T-helper 1 cell (primary cell): ENCODE data around the gene REXO1.
"Not testable (repeated sequence)": the region's sequence is repeated elsewhere in the genome, so short reads cannot be mapped to it uniquely, and the experiment has no call there.

Experiments used
- DNase-seq, 5 donors: peaks; one replicate each; pipeline ENCODE4 v3.0.0-alpha.2; 2012 to 2020

REXO1 gene

DNA sequence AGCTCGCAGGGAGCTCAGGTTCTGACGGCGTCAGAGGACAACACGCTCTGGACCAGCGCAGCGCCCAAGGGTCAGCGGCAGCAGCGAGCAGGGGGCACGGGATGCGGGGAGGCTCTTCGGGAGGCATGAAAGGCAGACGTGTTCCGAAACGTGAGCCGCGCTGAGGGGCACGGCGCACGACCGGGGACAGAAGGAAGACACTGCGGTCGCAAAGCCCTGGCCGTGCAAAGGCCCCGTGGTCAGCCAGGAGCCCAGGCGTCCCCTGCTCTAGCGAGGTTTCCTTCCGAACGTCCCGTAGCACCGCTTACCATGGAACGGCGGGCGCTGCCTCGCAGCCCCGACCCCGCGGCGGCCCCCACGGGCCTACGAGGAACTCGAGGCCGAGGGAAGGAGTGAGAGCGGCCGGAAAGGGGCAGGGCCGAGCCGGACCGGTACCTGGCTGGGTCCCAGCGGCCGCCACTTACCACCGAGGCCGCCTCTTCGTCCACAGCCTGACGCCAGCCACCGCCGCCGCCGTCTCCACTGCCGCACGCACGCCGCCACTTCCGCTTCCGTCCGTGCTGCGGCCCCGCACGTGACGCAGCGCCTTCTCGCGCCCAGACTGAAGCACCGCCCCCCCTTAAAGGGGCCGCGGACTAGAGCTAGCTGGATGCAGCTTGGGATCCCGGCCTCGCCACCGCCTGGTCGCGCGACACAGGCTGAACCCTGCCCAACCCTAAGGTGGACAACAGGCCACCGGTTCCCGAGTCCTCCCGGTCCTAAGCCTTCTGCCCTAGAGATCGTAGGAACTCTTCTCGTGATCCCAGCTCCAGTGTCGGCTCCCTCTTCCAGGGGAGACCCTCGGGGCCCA, 27.6 kb upstream of the REXO1 start:
- peak; percentile 76 to 94 (median 81) for DNase-seq

DNA sequence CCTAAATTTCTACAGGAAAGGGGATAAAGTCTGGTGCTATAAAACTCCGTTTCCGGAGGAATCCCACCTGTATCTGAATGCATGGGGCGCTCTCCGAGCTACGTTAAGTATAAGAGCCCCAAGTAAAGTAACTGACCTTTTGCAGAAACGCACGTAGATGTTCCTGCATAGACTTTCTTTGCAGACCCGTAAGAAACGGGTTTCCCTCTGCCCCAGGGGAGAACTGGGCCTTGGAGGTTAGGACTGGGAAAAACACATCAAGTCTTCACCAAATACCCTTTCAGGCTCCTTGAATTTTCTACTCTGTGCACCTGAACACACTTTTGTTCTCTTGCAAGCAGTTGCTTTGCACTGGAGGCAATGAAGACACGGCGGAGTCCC, 27.0 kb upstream of the REXO1 start:
- DNase-seq = not testable (repeated sequence)

DNA sequence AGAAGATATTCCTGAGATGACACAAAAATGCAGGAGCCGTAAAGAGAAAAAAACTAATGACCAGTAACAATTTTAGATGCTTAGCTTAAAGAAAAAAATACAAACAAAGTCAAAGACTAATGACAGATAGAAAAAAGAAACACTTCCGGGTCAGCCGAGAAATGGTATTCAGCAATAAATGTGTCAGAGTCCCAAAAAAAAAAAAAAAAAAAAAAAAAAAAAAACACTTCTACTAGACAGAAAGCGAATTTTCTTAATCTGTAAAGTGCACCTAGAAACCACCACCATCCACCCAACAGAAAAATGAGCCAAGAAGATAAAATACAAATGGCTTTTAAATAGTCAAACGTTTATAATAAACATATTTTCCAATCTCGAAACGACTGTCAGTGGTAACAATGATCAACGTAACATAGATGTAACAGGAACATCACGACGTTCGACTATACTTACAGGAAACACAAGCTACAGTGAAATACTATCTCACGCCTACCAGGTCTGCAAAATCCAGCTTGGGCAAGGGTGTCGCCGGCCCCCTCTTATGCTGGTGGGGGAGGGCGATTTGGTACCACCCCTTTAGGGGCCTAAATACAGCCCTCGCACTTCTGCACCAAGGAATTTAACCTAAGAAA, 26.4 kb upstream of the REXO1 start:
- peak in 1 of 5 donors; percentile 69 for DNase-seq

DNA sequence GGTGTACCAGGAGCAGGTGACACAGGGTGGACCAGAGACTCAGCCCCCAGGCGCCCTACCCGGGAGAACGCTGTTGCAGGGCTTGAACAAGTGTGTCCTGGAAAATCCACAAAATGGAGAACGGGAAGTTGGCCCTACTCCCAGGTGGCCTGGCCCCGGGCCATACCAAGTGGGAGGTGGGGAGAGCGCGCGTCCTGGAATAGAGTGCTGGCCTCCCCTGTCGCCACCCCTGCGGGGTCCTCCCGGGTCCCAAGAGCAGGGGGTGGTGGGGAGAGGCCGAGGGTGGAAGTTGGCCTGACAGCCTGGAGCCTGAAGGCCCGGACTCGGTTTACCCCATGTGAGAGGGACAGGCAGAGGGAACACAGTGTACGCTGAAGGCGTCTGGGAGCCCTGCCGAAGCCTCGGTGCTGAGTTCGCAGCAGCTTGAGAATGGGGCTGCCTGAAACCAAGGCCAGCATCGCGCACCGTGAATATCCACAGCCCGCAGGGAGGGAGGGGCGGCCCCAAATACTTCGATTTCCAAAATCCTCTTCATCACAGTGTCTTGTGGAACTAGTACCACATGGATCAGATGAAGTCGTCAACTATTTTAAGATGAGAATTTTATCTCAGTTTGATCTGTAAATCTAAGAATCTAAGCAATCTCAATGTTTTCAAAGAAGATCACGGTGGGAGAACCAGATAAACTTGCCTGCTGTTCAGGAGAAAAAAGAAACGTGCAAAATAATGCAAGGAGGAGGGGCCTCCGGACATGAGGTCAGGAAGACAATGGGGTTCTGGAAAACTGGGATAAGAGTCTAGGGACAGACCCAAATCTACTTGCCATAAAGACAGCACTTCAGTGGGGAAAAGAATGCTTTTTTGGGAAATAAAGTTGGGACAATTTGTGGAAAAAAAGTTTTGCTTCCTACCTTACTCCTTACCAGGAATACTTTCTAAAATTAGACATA, 25.5 kb upstream of the REXO1 start:
- no peak for DNase-seq

DNA sequence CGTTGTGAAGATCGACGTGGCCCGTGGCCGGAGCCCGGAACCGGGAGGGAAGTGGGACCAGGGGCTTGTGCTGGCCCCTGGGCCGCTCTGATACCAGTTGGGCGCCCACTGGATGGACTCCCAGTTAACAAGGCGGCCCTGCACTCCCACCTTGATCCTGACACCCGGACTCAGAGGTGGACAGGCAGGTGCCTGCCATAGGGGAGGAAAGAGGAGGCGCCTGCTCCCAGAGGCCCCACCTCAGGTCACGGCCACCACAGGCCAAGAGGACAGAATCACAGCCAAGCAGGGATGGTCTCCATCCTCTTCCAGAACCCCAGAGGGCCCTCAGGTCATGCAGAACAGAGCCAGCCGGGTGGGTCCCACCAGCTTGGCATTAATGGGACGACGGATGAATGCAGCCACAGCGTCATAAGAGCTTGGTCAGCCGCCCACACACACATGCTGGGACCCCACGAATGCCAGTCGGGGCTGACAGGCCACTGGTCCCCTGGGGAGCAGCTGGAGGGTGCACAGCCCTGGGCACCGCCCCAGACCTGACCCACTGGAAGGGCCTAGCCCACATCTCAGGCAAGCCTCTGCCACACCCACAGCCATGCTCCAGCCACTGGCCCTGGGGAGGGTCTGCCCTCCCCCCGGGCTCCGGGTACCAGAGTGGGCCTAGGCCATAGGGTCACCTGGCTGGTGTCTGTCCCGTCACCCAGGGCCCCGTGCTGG, 24.7 kb upstream of the REXO1 start:
- no peak for DNase-seq

DNA sequence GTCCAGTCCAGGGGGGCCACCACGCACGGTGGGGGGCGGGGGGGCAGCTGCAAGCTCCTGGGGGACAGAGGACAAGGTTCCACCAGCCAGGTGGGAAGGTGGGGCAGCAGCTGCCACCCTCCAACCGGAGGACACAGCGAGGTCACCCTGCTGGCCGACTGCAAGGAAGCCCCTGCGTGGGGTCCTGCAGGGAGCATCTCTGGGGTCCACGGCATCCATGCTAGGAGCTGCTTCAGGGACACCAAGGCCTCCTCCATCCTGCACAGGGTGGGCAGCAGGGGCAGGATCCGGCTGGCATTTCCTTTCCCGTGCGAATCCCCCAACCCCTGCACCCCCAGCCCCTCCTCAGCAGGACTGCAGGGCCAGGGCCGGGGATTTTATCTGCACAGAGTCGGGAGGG, 23.3 kb upstream of the REXO1 start:
- DNase-seq = no peak

DNA sequence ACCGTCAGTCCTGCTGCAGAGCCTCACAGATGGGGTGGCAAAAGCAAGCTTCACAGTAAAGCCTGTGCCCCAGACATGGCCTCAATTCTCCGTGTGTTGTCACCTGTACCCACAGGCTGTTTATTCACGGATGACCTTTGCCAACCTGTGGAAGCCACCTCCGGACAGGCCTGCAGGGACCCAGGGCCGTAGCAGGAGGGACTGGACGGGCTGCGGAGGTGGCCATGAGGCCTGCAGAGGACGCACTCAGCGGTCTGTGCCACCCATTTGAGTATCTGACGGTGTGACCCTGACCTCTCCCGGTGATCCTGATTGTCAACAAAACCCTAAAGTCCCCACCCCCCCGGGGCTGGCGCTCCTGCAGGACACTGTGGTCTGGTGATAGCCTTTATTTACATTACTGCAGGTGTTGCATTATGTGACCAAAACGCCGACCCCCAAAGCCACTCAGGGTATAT, 22.9 kb upstream of the REXO1 start:
- no peak for DNase-seq

DNA sequence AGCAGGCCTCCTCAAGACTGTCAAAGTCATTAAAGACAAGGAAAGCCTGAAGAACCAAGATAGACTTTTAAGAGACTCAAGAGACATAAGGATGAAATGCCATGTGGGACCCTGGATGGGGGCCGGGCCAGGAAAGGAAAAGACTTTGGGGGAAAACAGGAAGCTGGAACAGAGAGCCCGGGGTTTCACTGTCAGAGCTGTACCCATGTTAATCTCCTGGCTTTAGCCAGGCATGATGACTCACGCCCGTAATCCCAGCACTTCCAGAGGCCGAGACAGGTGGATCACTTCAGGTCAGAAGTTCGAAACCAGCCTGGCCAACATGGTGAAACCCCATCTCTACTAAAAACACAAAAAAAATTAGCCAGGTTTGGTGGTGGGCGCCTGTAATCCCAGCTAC, 20.7 kb upstream of the REXO1 start:
- no peak for DNase-seq

DNA sequence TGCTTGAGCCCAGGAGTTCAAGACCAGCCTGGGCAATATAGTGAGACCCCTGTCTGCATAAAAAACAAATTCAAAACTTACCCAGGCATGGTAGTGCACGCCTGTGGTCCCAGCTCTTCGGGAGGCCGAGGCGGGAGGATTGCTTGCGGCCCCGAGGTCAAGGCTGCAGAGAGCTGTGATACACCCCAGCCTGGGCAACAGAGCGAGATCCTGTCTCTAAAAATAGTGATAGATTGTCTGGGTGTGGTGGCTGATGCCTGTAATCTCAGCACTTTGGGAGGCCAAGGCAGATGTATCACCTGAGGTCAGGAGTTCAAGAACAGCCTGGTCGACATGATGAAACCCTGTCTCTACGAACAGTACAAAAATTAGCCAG, 19.1 kb upstream of the REXO1 start:
- no peak for DNase-seq

DNA sequence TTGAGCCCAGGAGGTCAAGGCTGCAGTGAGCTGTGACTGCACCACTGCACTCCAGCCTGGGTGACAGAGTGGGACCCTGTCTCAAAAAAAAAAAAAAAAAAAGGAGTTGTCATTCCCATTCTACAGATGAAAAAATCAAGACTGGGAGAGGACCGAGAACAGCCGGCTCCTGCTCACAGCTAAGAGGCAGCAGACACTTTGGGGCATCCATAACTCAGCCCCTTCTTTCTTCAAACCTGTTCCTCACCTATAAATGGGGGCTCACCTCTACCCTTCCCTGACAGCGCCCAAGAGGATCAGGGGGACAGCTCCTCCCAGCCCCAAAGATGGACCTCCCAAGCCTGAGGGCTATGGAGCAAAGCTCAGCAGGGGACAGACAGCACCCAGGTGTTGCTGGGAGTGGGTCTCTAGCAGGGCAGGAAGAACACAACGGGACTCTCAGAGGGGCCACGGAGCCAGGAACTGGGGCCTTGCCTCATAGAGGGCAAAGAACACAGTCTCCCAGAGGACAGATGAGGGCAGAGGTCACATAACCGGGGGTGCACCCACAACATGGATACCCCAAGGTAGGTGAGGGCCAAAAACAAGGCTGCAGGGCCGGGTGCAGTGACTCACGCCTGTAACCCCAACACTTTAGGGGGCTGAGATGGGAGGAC, 18.5 kb upstream of the REXO1 start:
- DNase-seq = no peak

DNA sequence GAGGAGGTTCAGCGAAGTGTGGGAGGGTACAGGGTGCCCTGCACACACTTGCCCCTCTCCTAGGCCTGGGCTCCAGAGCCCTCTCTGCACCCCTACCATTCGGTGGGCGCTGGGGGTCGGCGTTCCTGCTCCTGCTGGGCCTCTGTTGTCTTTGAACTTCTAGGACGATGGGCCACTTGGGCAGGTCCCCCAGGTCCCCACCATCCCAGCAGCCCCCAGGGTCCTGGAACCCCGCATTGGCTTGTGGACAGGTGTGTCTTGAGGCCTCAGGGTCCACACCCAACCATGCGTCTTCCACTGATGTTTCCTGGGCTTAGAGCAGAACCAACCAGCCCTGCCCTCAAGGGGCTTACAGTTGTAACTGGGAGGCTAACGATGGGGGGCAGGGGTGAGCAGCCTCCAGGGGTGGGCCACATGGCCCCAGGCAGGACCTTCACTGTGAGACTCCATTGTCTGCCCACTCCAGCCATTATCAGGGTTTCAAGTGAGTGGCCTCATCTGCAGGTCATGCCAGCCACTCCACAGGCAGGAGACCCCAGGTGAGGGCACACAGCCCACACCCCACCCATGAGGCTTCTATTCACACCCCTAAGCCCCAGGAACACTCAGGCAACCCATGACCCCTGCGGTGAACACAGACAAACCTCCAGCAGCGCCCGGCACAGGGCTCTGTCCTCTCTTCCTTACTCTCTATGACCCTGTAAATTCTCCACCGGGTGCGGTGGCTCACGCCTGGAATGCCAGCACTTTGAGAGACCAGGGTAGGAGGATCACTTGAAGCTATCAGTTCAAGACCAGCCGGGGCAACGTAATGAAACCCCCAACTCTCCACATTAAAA, 17.1 kb upstream of the REXO1 start:
- no peak for DNase-seq

DNA sequence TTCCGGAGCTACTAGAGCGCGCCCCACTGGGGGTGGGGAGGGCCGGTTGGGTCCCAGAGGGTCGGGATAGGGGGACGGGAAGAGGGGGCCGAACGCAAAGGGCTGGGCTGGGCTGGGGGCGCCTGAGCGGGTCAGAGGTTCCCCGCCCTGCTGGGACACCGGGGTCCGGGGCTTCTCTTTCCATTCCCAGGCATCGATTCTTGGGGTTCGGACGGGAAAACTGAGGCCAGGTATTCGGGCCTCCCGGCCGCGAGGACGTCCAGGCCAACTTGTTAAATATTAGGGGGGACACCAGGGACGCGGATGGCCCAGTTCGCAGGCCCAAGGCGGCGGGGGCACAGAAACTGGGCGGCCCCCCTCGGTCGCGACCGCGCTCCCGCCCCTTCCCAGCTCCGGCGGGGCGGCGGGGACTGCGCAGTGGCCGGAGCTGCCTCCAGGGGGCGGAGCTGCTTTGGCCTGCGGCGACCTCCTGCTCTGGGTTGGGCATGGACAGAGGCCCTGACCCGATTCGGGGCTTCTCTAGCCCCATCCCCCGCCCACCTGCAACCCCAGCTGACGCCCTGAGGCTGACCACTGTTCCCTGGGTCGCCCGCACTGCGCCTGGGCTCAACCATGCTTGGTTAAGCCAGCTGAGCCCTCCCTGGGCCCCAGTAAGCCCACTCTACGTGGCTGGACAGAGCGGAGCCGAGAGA, 16.3 kb upstream of the REXO1 start:
- peak in 2 of 5 donors; percentile 55 to 68 for DNase-seq

DNA sequence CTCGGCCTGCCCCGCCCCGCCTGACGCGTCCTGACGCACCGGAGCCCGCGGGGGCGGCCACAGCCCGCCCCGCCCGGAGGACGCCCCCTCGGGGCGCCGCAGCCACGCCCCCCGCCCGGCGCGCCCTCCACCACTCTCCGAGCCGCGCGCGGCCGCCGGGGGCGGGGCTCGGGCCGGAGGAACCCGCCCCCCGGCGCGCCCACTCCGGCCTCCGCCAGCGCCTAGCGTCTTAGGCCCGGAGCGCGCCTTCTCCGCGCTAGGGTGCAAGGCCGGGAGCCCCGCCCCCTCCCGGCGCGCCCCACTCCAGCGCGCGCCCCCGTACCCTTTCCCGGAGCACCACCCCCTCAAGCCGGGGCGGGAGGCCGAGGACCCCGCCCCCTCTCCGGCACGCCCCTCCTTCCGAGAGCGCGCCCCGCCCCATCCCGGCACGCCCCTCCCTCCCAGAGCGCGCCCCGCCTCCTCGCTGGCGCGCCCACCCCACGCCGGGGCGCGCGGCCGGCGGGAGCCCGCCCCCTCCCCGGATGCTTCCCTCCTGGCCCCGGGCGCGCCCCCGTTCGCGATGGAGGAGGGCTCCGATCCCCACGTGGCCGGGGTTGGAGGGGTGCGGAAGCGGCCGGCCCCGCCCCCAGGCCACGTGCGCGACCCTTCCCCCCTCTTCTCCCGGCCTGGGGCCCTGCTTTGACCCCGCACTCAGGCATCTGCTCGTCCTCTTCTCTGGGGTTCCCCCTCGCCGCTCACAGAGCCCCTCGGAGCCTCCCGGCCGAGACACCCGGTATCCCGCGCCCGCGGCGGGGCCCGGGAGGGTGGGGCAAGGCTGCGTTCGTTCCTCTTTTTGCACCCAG, 15.6 kb upstream of the REXO1 start:
- peak; percentile 88 to 95 (median 90) for DNase-seq

DNA sequence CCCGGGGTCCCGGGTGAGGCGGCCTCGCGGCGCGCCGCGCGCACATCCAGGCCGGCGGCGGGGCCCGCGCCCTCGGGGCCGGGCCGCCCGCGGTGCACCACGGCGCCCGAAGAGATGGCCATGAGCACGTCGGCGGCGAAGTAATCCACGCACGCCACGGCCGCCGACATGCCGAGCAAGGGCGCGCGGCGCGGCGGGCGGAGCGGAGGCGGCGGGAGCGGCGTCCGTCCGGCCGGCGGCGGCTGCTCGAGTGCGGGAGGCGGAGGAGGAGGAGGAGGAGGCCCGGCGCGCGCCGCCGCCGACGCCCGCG, 15.0 kb upstream of the REXO1 start, which contains the start of gene KLF16:
KLF16 (minus strand) TSS at position 252 of the 310 bp plus-strand sequence; CDS start at position 170, 82 bp downstream.
- DNase-seq = no peak

DNA sequence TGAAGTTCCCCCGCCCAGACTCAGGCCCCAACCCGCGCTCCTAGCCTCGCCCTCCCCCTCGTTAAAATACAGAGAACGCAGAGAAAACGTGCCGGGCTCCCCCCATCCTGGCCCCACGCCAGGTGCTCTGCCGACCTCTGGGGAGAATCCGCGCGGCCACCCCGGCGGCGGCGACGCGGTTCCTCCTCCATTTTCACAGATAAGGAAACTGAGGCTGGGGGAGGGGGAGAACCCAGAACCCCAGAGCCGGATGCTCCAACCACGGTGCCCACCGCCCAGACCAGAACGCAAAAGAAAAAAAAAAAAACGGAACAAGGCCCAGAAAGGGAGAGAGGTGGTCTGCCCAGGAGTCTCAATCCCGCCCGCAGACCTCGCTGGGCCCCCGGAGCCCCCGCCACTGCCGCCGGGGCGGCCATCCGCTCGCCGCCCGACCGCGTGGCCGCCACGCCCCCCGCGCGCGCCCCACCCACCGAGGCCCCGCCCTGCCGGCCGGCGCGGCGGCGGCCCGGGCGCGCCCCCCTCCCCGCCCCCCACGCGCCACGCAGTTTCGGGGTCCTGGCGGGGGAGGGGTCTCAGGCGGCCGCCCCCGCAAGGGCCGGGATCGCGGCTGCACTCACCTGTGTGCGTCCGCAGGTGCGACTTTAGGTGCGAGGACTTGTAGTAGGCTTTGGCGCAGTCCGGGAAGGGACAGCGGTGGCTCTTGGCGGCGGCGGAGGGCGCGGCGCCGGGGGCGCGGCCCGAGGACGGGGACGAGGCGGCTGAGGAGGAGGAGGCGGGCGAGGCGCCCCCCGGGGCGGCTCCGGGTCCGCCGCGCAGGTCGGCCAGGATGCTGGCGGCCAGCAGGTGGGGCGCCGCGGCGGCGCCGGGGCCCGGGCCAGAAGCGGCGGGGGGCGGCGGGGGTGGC, 14.4 kb upstream of the REXO1 start:
- DNase-seq = peak in 4 of 5 donors; percentile 46 to 65 (median 56)

DNA sequence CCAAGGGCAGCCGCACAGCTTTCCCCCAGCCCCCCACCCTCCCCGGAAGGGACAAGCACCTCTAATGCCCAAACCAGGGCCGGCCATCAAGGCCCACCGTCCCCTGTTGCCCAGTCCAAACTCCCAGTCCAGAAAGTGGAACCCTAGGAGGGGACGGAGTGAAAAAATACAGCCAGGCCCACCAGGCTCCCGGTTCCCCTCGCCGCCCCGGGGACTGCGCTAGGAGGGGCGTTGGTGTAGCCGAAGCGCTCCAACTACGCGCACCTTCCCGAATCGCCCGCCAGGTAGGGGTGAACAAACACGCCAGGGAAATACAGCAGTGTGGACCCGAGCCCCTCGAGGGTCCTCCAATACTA, 13.8 kb upstream of the REXO1 start:
- no peak for DNase-seq

DNA sequence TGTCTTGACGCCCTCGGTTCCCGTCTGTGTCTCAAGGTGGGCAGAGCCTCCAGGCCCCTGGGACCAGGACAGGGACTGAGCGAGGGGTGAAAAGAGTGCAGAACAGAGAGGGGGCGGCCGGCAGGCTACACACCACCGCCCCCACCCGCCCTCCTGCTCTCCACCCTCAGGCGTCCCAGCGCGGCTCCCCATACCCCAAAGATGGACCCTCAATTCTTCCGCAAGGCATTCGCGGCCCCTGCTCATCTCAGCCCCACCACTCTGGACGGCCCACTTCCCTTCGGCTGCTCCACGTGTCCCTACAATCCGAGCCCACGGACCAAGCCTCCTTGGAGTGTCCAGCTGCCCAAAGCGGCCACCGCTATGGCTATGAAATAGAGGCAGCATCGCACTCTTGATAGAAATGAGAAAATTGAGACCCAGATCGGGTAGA, 13.3 kb upstream of the REXO1 start:
- no peak for DNase-seq
